ENCODE data around the gene FNDC7.

- TF ChIP-seq, protein P1, sequence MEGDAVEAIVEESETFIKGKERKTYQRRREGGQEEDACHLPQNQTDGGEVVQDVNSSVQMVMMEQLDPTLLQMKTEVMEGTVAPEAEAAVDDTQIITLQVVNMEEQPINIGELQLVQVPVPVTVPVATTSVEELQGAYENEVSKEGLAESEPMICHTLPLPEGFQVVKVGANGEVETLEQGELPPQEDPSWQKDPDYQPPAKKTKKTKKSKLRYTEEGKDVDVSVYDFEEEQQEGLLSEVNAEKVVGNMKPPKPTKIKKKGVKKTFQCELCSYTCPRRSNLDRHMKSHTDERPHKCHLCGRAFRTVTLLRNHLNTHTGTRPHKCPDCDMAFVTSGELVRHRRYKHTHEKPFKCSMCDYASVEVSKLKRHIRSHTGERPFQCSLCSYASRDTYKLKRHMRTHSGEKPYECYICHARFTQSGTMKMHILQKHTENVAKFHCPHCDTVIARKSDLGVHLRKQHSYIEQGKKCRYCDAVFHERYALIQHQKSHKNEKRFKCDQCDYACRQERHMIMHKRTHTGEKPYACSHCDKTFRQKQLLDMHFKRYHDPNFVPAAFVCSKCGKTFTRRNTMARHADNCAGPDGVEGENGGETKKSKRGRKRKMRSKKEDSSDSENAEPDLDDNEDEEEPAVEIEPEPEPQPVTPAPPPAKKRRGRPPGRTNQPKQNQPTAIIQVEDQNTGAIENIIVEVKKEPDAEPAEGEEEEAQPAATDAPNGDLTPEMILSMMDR (conservative IDR thresholded peaks at IDR 0.05 in 1 of 2, IDR thresholded peaks at IDR 0.05 in 1 of 2; ENCODE audit: extremely low read depth in 1 of 2, insufficient read depth in 1 of 2, low read depth in 1 of 2, low read length in 2 of 2): no peak
- no peak for TF ChIP-seq EZH2 (IDR thresholded peaks at IDR 0.05; ENCODE audit: borderline replicate concordance, low read length)
Observed at GRCh38 chr1:108665771-108666170, 46.9 kb upstream of the FNDC7 start.
